ENCODE measurements around the gene CBFA2T3.

The CBFA2T3 gene

GRCh38 chr16:88830783-88831182, 146.2 kb downstream of the CBFA2T3 start:
- DNase-seq: no peak

- DNase-seq: no peak
These were observed 146.7 kb downstream of the CBFA2T3 start for GRCh38 chr16:88830258-88830657.

- DNase-seq: no peak
These were observed 148.3 kb downstream of the CBFA2T3 start for GRCh38 chr16:88828711-88829110.

GRCh38 chr16:88827727-88828126, 149.3 kb downstream of the CBFA2T3 start:
- no peak for DNase-seq

- DNase-seq: no peak
These were observed 150.8 kb downstream of the CBFA2T3 start for GRCh38 chr16:88826070-88826840.

GRCh38 chr16:88825146-88825545, 151.9 kb downstream of the CBFA2T3 start:
- no peak for DNase-seq

All from NCI-H1417 treated with DMSO at 0.1 percent for 48 hours (cell line).